ENCODE measurements around the gene GATAD2B. TPM values are rescaled to one million over a fixed set of nuclear protein-coding genes. Genes with fewer than 3 reads are reported as not detected.

GATAD2B gene
- total and polyA plus RNA-seq, 7 donors: 3.4 to 53.1 (median 34.8) TPM

GRCh38 chr1:153776352-153776751 is 146.4 kb downstream of the GATAD2B start:
- Histone ChIP-seq H3K9me3 (no peaks in the 10 kb centered on the region), H3K4me3 (peak overlapping the region; percentile 71), H3K27ac (no peak overlapping the region), H3K36me3 (ENCODE audit: insufficient read depth in 1 of 2, low read depth in 1 of 2) (peaks cover 0 to 21% of the 10 kb centered on the region in 2 donors), H3K27me3 (ENCODE audit: insufficient read depth in 3 of 3, low read length in 2 of 3) (no peaks in the 10 kb centered on the region), H3K4me1 (peaks cover 26% of the 10 kb centered on the region)
- ATAC-seq: no peak
- 59 to 68% (median 60%) methylated on average over 10 of the region's 10 CpGs for WGBS, 3 donors
- TF ChIP-seq, protein P1, sequence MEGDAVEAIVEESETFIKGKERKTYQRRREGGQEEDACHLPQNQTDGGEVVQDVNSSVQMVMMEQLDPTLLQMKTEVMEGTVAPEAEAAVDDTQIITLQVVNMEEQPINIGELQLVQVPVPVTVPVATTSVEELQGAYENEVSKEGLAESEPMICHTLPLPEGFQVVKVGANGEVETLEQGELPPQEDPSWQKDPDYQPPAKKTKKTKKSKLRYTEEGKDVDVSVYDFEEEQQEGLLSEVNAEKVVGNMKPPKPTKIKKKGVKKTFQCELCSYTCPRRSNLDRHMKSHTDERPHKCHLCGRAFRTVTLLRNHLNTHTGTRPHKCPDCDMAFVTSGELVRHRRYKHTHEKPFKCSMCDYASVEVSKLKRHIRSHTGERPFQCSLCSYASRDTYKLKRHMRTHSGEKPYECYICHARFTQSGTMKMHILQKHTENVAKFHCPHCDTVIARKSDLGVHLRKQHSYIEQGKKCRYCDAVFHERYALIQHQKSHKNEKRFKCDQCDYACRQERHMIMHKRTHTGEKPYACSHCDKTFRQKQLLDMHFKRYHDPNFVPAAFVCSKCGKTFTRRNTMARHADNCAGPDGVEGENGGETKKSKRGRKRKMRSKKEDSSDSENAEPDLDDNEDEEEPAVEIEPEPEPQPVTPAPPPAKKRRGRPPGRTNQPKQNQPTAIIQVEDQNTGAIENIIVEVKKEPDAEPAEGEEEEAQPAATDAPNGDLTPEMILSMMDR (IDR thresholded peaks at IDR 0.05): no peak
- DNase-seq: peak in 1 of 2 donors; percentile 12
- intact Hi-C loops (cut with DNase I): no loop called here

- Histone ChIP-seq H3K9me3 (no peaks in the 10 kb centered on the region), H3K27ac (peak overlapping the region; percentile 60), H3K36me3 (ENCODE audit: insufficient read depth in 1 of 2, low read depth in 1 of 2) (peaks cover 0 to 27% of the 10 kb centered on the region in 2 donors), H3K4me3 (peak overlapping the region; percentile 71), H3K4me1 (peaks cover 26% of the 10 kb centered on the region), H3K27me3 (ENCODE audit: insufficient read depth in 3 of 3, low read length in 2 of 3) (no peaks in the 10 kb centered on the region)
- TF ChIP-seq, protein P1 (IDR thresholded peaks at IDR 0.05): no peak
- DNase-seq (peak; percentile 72 to 78), ATAC-seq (peak; percentile 38 to 59 (median 48))
- 0 to 1% (median 0%) methylated on average over 77 to 83 of the region's 83 CpGs for WGBS, 3 donors
- intact Hi-C loops (cut with DNase I): no loop called here
These were observed 147.1 kb downstream of the GATAD2B start for GRCh38 chr1:153775458-153776327.

- peak within 1 kb of the TSS; percentile 71 for H3K4me3 ChIP-seq
- H3K27me3 ChIP-seq (ENCODE audit: insufficient read depth in 3 of 3, low read length in 2 of 3): no peaks in the 10 kb centered on the region
- peaks cover 0 to 34% of the 10 kb centered on the region in 2 donors for H3K36me3 ChIP-seq (ENCODE audit: insufficient read depth in 1 of 2, low read depth in 1 of 2)
- 4 to 5% (median 4%) methylated on average over 27 to 35 of the region's 35 CpGs for WGBS, 3 donors
- H3K9me3 ChIP-seq: no peaks in the 10 kb centered on the region
- intact Hi-C loops (cut with DNase I): no loop called here
- peaks cover 26% of the 10 kb centered on the region for H3K4me1 ChIP-seq
- DNase-seq (peak; percentile 78 to 84), ATAC-seq (peak; percentile 49 to 67 (median 60))
- H3K27ac ChIP-seq: peak within 1 kb of the TSS; percentile 60
- TF ChIP-seq, protein P1 (IDR thresholded peaks at IDR 0.05): no peak
These were observed 147.9 kb downstream of the GATAD2B start, which contains the start of gene SLC27A3 for GRCh38 chr1:153774780-153775457. Gene SLC27A3 (plus strand): TSS chr1:153775407. CDS start chr1:153775498, 91 bp downstream.

- no peaks in the 10 kb centered on the region for H3K9me3 ChIP-seq
- peak overlapping the region; percentile 23 for H3K27ac ChIP-seq
- peaks cover 26% of the 10 kb centered on the region for H3K4me1 ChIP-seq
- H3K36me3 ChIP-seq (ENCODE audit: insufficient read depth in 1 of 2, low read depth in 1 of 2): peaks cover 0 to 40% of the 10 kb centered on the region in 2 donors
- H3K27me3 ChIP-seq (ENCODE audit: insufficient read depth in 3 of 3, low read length in 2 of 3): no peaks in the 10 kb centered on the region
- H3K4me3 ChIP-seq: peak overlapping the region; percentile 71
- TF ChIP-seq, protein P1 (IDR thresholded peaks at IDR 0.05): no peak
- ATAC-seq: no peak
- WGBS, 3 donors: 67 to 69% (median 67%) methylated on average over 8 of the region's 8 CpGs
- intact Hi-C loops (cut with DNase I): no loop called here
- DNase-seq: no peak
These were observed 148.7 kb downstream of the GATAD2B start for GRCh38 chr1:153774026-153774595.

Data from psoas muscle (tissue), 8 donors.